Liver (tissue), 9 donors: Measurements from ENCODE around the gene ARID3C. TPM values are rescaled to one million over a fixed set of nuclear protein-coding genes. Genes with fewer than 3 reads are reported as not detected.

Experiments
- DNase-seq: peaks from one replicate; pipeline ENCODE4 v3.0.0-alpha.2; 2017; ENCODE audit warnings: low spot score
- H3K27ac ChIP-seq, 2 donors: one replicate each; pipeline ENCODE4 v1.7.0; 2013; ENCODE audit warnings: inconsistent platforms in 2 of 2, low read length in 2 of 2, control low read depth in 1 of 2, low read depth in 1 of 2, mild to moderate bottlenecking in 1 of 2
- H3K27me3 ChIP-seq, 4 donors: one replicate each; pipeline versions ENCODE4 v1.6.1 to v1.7.0; 2013; ENCODE audit warnings: low read length in 3 of 4, inconsistent platforms in 1 of 4, mild to moderate bottlenecking in 1 of 4, moderate library complexity in 1 of 4; ENCODE audit not compliant: control insufficient read depth in 4 of 4, insufficient read depth in 4 of 4
- H3K36me3 ChIP-seq, 4 donors: one replicate each; pipeline versions ENCODE4 v1.6.1 to v1.7.0; 2013; ENCODE audit warnings: low read length in 3 of 4, mild to moderate bottlenecking in 3 of 4, low read depth in 1 of 4, moderate library complexity in 1 of 4; ENCODE audit not compliant: control insufficient read depth in 4 of 4, insufficient read depth in 3 of 4
- H3K4me1 ChIP-seq, 4 donors: one replicate each; pipeline versions ENCODE4 v1.6.1 to v1.7.0; 2013; ENCODE audit warnings: low read length in 3 of 4, mild to moderate bottlenecking in 3 of 4, moderate library complexity in 1 of 4; ENCODE audit not compliant: control insufficient read depth in 4 of 4, insufficient read depth in 4 of 4
- H3K4me3 ChIP-seq, 3 donors: one replicate each; pipeline versions ENCODE4 v1.6.1 to v1.7.0; 2013; ENCODE audit warnings: low read length in 3 of 3, control low read depth in 1 of 3, low read depth in 1 of 3, mild to moderate bottlenecking in 1 of 3
- H3K9ac ChIP-seq, 2 donors: one replicate each; pipeline ENCODE4 v1.7.0; 2013; ENCODE audit warnings: low read length in 2 of 2, mild to moderate bottlenecking in 2 of 2, moderate library complexity in 2 of 2, control low read depth in 1 of 2, low read depth in 1 of 2
- H3K9me3 ChIP-seq, 4 donors: one replicate each; pipeline versions ENCODE4 v1.6.1 to v1.7.0; 2013; ENCODE audit warnings: low read length in 3 of 4; ENCODE audit not compliant: control insufficient read depth in 4 of 4
- CTCF ChIP-seq: fragments of 150-350 bp; IDR thresholded peaks from 2 replicates; pipeline ENCODE4 v1.5.1; 2017; ENCODE audit warnings: improper control_type of control experiment, low read depth, low read length; ENCODE audit not compliant: missing input control
- EGR1 ChIP-seq, 2 donors: IDR thresholded peaks; 2 replicates each; pipeline ENCODE4 v1.6.1; 2016 to 2018; ENCODE audit warnings: antibody characterized with exemption in 2 of 2, low read depth in 2 of 2
- FOXA1 ChIP-seq: IDR thresholded peaks from 2 replicates; pipeline ENCODE4 v1.6.1; 2016; ENCODE audit warnings: antibody characterized with exemption
- FOXA2 ChIP-seq: IDR thresholded peaks from 2 replicates; pipeline ENCODE4 v1.6.1; 2016; ENCODE audit warnings: antibody characterized with exemption
- GABPA ChIP-seq, 2 donors: IDR thresholded peaks in 1 of 2; conservative IDR thresholded peaks in 1 of 2; 2 replicates each; pipeline ENCODE4 v1.6.1; 2016; ENCODE audit warnings: antibody characterized with exemption in 2 of 2, mild to moderate bottlenecking in 1 of 2, moderate library complexity in 1 of 2
- HNF4A ChIP-seq, 2 donors: conservative IDR thresholded peaks; 2 replicates each; pipeline ENCODE4 v1.6.1; 2016; ENCODE audit warnings: antibody characterized with exemption in 2 of 2, mild to moderate bottlenecking in 2 of 2
- JUND ChIP-seq, 2 donors: IDR thresholded peaks; 2 replicates each; pipeline ENCODE4 v1.6.1; 2016; ENCODE audit warnings: antibody characterized with exemption in 2 of 2
- MAX ChIP-seq: IDR thresholded peaks from 2 replicates; pipeline ENCODE4 v1.6.1; 2016; ENCODE audit warnings: antibody characterized with exemption
- NR2F2 ChIP-seq: IDR thresholded peaks from 2 replicates; pipeline ENCODE4 v1.6.1; 2016; ENCODE audit warnings: antibody characterized with exemption
- REST ChIP-seq: IDR thresholded peaks from 2 replicates; pipeline ENCODE4 v1.6.1; 2016; ENCODE audit warnings: antibody characterized with exemption, mild to moderate bottlenecking
- RXRA ChIP-seq, 2 donors: IDR thresholded peaks; 2 replicates each; pipeline ENCODE4 v1.6.1; 2017 to 2018; ENCODE audit warnings: antibody characterized with exemption in 2 of 2, mild to moderate bottlenecking in 1 of 2
- SP1 ChIP-seq: IDR thresholded peaks from 2 replicates; pipeline ENCODE4 v1.6.1; 2018; ENCODE audit warnings: antibody characterized with exemption, mild to moderate bottlenecking
- TAF1 ChIP-seq: conservative IDR thresholded peaks from 2 replicates; pipeline ENCODE4 v1.6.1; 2016; ENCODE audit warnings: antibody characterized with exemption, mild to moderate bottlenecking
- YY1 ChIP-seq: IDR thresholded peaks from 2 replicates; pipeline ENCODE4 v1.6.1; 2016; ENCODE audit warnings: antibody characterized with exemption, mild to moderate bottlenecking
- WGBS: extraction: QIAGEN DNeasy Blood & Tissue Kit; methylation state at CpG from one replicate; pipeline ENCODE4 v1.1.7; 2013; 5-methylcytosine and 5-hydroxymethylcytosine counted together
- polyA plus RNA-seq, 2 donors: library from polyadenylated mRNA; stranded (reverse) in 1 of 2; unstranded in 1 of 2; fragments of 200-250 nt in 1 of 2; fragments of >200 nt in 1 of 2; fragmentation: Nextera tagmentation in 1 of 2; extraction: Ambion mirVana in 1 of 2; gene quantifications; one replicate each; pipeline versions ENCODE4 v1.2.1 to v1.2.3, GENCODE V29; 2013 to 2015
- total RNA-seq, 2 donors: library from RNA; depleted of rRNA; stranded (reverse); fragments of >200 nt; gene quantifications; one replicate each; pipeline ENCODE4 v1.2.3, GENCODE V29; 2014
- TF ChIP-seq, protein P1 (sequence below): IDR thresholded peaks from 2 replicates; pipeline ENCODE4 v1.6.1; 2016; ENCODE audit warnings: antibody characterized with exemption
- donor health status: healthy.
- donor health status: healthy.
- donor health status: healthy.
- donor health status: healthy.
- donor health status: healthy.

Gene ARID3C
- total and polyA plus RNA-seq, 4 donors = 0.58 to 2.6 (median 1.7) TPM

DNA sequence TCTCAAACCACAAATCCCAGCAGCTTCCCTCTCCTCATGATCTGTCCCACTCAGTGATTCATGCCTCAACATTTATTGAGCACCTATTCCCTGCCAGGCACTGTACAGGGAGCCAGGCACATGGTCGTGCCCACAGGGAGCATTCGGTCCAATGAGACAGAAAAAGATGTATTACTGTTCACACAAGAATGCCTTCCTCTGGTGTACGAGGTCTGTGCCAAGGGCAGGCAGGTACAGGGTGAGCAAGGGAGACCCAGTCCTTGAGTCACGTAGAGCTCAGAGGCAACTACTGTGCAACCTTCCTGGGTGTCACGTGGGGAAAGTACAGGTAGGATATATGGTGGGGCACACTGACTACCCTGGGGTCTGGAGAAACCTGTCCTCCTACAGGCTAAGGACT lies 43.9 kb downstream of the ARID3C start:
- no peak overlapping the region for H3K9ac ChIP-seq
- no peak overlapping the region for H3K27ac ChIP-seq
- TF ChIP-seq RXRA (IDR thresholded peaks at IDR 0.05) = no peak
- TF ChIP-seq FOXA2 = no peak
- no peak for TF ChIP-seq REST
- TF ChIP-seq, protein P1, sequence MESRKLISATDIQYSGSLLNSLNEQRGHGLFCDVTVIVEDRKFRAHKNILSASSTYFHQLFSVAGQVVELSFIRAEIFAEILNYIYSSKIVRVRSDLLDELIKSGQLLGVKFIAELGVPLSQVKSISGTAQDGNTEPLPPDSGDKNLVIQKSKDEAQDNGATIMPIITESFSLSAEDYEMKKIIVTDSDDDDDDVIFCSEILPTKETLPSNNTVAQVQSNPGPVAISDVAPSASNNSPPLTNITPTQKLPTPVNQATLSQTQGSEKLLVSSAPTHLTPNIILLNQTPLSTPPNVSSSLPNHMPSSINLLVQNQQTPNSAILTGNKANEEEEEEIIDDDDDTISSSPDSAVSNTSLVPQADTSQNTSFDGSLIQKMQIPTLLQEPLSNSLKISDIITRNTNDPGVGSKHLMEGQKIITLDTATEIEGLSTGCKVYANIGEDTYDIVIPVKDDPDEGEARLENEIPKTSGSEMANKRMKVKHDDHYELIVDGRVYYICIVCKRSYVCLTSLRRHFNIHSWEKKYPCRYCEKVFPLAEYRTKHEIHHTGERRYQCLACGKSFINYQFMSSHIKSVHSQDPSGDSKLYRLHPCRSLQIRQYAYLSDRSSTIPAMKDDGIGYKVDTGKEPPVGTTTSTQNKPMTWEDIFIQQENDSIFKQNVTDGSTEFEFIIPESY = no peak
- no peak for TF ChIP-seq SP1
- TF ChIP-seq EGR1 (IDR thresholded peaks at IDR 0.05; ENCODE audit: low read depth in 2 of 2) = no peak
- no peak for TF ChIP-seq NR2F2
- no peak for TF ChIP-seq MAX
- TF ChIP-seq CTCF = no peak
- no peak for TF ChIP-seq TAF1
- TF ChIP-seq YY1 = no peak
- no peak for TF ChIP-seq GABPA (IDR thresholded peaks at IDR 0.05 in 1 of 2, conservative IDR thresholded peaks at IDR 0.05 in 1 of 2)
- TF ChIP-seq HNF4A (conservative IDR thresholded peaks at IDR 0.05) = no peak
- no peak for DNase-seq
- H3K4me1 ChIP-seq = peaks cover 11 to 33% (median 17%) of the 10 kb centered on the region in 4 donors
- 88% methylated on average over 5 of the region's 5 CpGs for WGBS
- H3K27me3 ChIP-seq = no peaks in the 10 kb centered on the region
- no peaks in the 10 kb centered on the region for H3K9me3 ChIP-seq
- H3K36me3 ChIP-seq = no peaks in the 10 kb centered on the region
- H3K4me3 ChIP-seq = no peak overlapping the region

GRCh38 chr9:34582787-34583186 lies 46.1 kb downstream of the ARID3C start:
- Histone ChIP-seq H3K9ac (no peak overlapping the region), H3K4me1 (peaks cover 2 to 21% (median 15%) of the 10 kb centered on the region in 4 donors), H3K4me3 (no peak overlapping the region), H3K27ac (no peak overlapping the region), H3K27me3 (no peaks in the 10 kb centered on the region), H3K9me3 (no peaks in the 10 kb centered on the region), H3K36me3 (no peaks in the 10 kb centered on the region)
- TF ChIP-seq JUND (IDR thresholded peaks at IDR 0.05) = no peak
- no peak for TF ChIP-seq HNF4A (conservative IDR thresholded peaks at IDR 0.05)
- TF ChIP-seq YY1 = no peak
- TF ChIP-seq, protein P1 = no peak
- TF ChIP-seq REST = no peak
- no peak for TF ChIP-seq GABPA (IDR thresholded peaks at IDR 0.05 in 1 of 2, conservative IDR thresholded peaks at IDR 0.05 in 1 of 2)
- TF ChIP-seq NR2F2 = no peak
- TF ChIP-seq FOXA1 = no peak
- TF ChIP-seq RXRA (IDR thresholded peaks at IDR 0.05) = no peak
- WGBS = 95% methylated on average over 5 of the region's 5 CpGs
- DNase-seq = no peak
